ENCODE measurements around the gene MCRIP2. TPM values are rescaled to one million over a fixed set of nuclear protein-coding genes. Genes with fewer than 3 reads are reported as not detected.

The MCRIP2 gene
- total and polyA plus RNA-seq, 9 of the 15 experiments (the other 6 are each of a cell fraction or from before 2014, with no cell fraction given), result 0.80 to 120 (median 35.2) TPM

DNA sequence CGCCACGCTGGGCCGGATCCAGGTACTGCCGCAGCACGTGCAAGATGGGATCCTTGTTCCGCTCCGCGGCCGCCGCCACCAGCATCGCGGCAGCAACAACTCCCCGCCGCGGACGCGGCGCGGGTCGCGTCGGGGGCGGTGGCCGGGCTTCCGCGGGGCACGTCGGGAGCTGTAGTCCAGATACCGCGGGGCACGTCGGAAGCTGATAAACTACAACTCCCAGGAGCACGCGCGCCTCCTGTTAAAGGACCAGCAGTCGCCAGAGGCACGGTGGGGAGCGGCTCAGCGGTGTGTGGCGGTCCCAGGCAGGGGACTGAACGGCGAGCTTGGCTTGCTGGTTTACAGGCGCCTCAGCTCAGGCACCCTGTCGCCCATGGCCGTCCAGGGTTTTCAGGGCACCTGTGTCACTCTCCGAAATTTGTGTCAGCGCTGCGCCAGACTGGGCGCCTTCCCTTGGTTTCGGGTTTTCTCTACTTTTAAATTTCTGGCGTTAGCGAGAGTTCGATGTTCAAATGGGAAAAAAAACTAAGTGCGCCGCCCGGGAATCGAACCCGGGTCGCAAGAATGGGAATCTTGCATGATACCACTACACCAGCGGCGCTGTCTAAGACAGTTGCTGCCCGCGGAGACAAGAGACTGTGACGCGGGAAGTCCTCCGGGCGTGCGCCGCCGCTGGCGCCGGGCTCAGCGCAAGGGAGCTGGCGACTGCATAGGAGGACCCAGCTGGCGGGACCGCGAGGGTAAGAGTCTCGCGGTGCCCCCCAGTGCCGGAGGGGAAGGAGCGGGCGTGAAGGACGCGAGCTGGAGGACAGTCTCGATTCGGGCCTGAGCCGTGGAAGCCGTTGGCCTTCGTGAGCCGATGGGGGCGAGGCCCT, 5.2 kb upstream of the MCRIP2 start, which contains the start of gene METTL26 (continued):
- peak; percentile 81 for TF ChIP-seq ZNF407 (IDR thresholded peaks at IDR 0.05; ENCODE audit: low read depth)
- 0 out of 2 replicates have a peak, but pooled peaks have one; percentile 59 for TF ChIP-seq HBP1 (CRISPR knock-in tag; IDR thresholded peaks at IDR 0.05)
- peak; percentile 58 for TF ChIP-seq ESRRA (IDR thresholded peaks at IDR 0.05; ENCODE audit: borderline replicate concordance, low read depth)
- TF ChIP-seq HCFC1 (IDR thresholded peaks at IDR 0.05; ENCODE audit: low read depth, low read length), result peak; percentile 98
- TF ChIP-seq RNF2 (IDR thresholded peaks at IDR 0.05), result peak; percentile 64
- TF ChIP-seq CTCF (IDR thresholded peaks at IDR 0.05 in 2 of 3, conservative IDR thresholded peaks at IDR 0.05 in 1 of 3; ENCODE audit: insufficient read depth in 2 of 3, low read depth in 1 of 3, low read length in 3 of 3), result peak in 2 of 3 experiments; percentile 46 to 68; a peak in 4 of 6 replicates
- no peak for TF ChIP-seq ZNF140 (CRISPR knock-in tag; IDR thresholded peaks at IDR 0.05)
- TF ChIP-seq SAP30 (IDR thresholded peaks at IDR 0.05; ENCODE audit: borderline replicate concordance, insufficient read depth, low read depth, low read length, poor library complexity, severe bottlenecking), result peak; percentile 77
- peak in 1 of 2 experiments; percentile 69; a peak in 2 of 4 replicates for TF ChIP-seq RCOR1 (IDR thresholded peaks at IDR 0.05; ENCODE audit: borderline replicate concordance in 1 of 2, low read depth in 2 of 2, low read length in 2 of 2)
- peak; percentile 66 for TF ChIP-seq SOX6 (IDR thresholded peaks at IDR 0.05)
- no peak for TF ChIP-seq ZNF184 (CRISPR knock-in tag; IDR thresholded peaks at IDR 0.05)
- TF ChIP-seq KAT8 (IDR thresholded peaks at IDR 0.05; ENCODE audit: low read depth), result no peak
- TF ChIP-seq ILK (tag; IDR thresholded peaks at IDR 0.05; ENCODE audit: borderline replicate concordance, low read depth), result no peak
- peak in 1 of 2 experiments; percentile 49; a peak in 1 of 3 replicates for TF ChIP-seq CBX3 (IDR thresholded peaks at IDR 0.05; ENCODE audit: borderline replicate concordance in 1 of 2, low read length in 2 of 2)
